ENCODE results near the gene C6orf62.

DNA sequence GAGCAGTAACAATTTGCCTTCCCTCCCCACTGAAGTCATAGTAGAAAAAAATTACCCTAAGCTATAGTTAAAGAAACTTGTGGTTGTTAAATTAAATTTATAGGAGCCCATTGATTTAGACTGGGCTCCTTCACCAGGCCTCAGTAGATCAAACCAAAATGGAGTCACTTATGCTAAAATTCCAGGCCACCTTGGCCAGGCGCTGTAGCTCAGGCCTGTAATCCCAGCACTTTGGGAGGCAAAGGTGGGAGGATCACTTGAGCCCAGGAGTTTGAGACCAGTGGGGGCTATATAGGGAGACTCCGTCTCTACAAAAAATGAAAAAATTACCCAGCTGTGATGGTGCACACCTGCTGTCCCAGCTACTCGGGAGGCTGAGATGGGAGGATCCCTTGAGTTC is 40.8 kb upstream of the C6orf62 start:
- TF ChIP-seq CTCF (conservative IDR thresholded peaks at IDR 0.05) (no peak), ZFX (IDR thresholded peaks at IDR 0.05) (no peak)

Measured in C4-2B (cell line).